GM20431 (cell line): ENCODE results near the gene KIF12.

ENCODE experiments used
- in situ Hi-C: fragments of 300-500 bp; cut with MseI, MboI; formaldehyde crosslinking; loops from one replicate; pipeline ENCODE4 v1.15.0; 2020; ENCODE audit warnings: low sequenced_read_pairs; ENCODE audit not compliant: unreplicated experiment

The KIF12 gene

GRCh38 chr9:114124666-114125475 is 25.8 kb upstream of the KIF12 start:
- in situ Hi-C loops: loop anchor here (25.0 kb wide), 1 partner anchor 162 kb away; no protein-coding TSS in a partner anchor

- in situ Hi-C loops: no loop called here
Measured at GRCh38 chr9:114124138-114124537, 25.0 kb upstream of the KIF12 start.

GRCh38 chr9:114123031-114123977 is 24.2 kb upstream of the KIF12 start:
- in situ Hi-C loops: no loop called here

GRCh38 chr9:114122136-114123027 is 23.3 kb upstream of the KIF12 start:
- in situ Hi-C loops: no loop called here

GRCh38 chr9:114121227-114122135 is 22.4 kb upstream of the KIF12 start:
- in situ Hi-C loops: no loop called here

GRCh38 chr9:114120192-114121014 is 21.3 kb upstream of the KIF12 start:
- in situ Hi-C loops: no loop called here

- in situ Hi-C loops: no loop called here
Measured at GRCh38 chr9:114119242-114120191, 20.4 kb upstream of the KIF12 start.

- in situ Hi-C loops: no loop called here
Measured at GRCh38 chr9:114117996-114118830, 19.1 kb upstream of the KIF12 start.

- in situ Hi-C loops: no loop called here
Measured at GRCh38 chr9:114117614-114117995, 18.5 kb upstream of the KIF12 start.

- in situ Hi-C loops: no loop called here
Measured at GRCh38 chr9:114116126-114116747, 17.1 kb upstream of the KIF12 start.

GRCh38 chr9:114115654-114116125 is 16.6 kb upstream of the KIF12 start:
- in situ Hi-C loops: no loop called here

GRCh38 chr9:114114364-114114763 is 15.3 kb upstream of the KIF12 start:
- in situ Hi-C loops: no loop called here

- in situ Hi-C loops: no loop called here
Measured at GRCh38 chr9:114112778-114113584, 13.9 kb upstream of the KIF12 start.

GRCh38 chr9:114112325-114112724 is 13.2 kb upstream of the KIF12 start:
- in situ Hi-C loops: no loop called here

GRCh38 chr9:114110180-114110579 is 11.1 kb upstream of the KIF12 start:
- in situ Hi-C loops: no loop called here
